Activated T-helper 1 cell treated with anti-CD3 and anti-CD28 coated beads, Interleukin-12 subunit alpha, Interleukin-12 subunit beta, Interleukin-2, Interleukin-4 antibody, amounts not matched to agents 30 ng/mL and 10 ng/mL and 1 ng/mL, durations not matched to agents 14 hours and 24 hours and 36 hours (primary cell): Measurements from ENCODE around the gene DNAAF6. TPM values are rescaled to one million over a fixed set of nuclear protein-coding genes. Genes with fewer than 3 reads are reported as not detected.
A peak's percentile ranks its signal among the peaks of the same experiment; 100 is the strongest.
"Not testable (repeated sequence)": the region's sequence is repeated elsewhere in the genome, so short reads cannot be mapped to it uniquely, and the experiment has no call there.

ENCODE experiments used
- DNase-seq: peaks from one replicate; pipeline ENCODE4 v3.0.0; 2021; ENCODE audit warnings: low spot score
- H3K27ac Mint-ChIP-seq: one replicate; pipeline ENCODE4 v1.8.0; 2021; ENCODE audit warnings: mild to moderate bottlenecking, mixed read lengths
- H3K27me3 Mint-ChIP-seq: one replicate; pipeline ENCODE4 v1.8.0; 2022; ENCODE audit warnings: mild to moderate bottlenecking, moderate library complexity, mixed read lengths; ENCODE audit not compliant: insufficient read depth
- H3K36me3 Mint-ChIP-seq: one replicate; pipeline ENCODE4 v1.8.0; 2021; ENCODE audit warnings: low read depth, mixed read lengths
- H3K4me1 Mint-ChIP-seq: one replicate; pipeline ENCODE4 v1.8.0; 2021; ENCODE audit warnings: low read depth, mixed read lengths
- H3K4me3 Mint-ChIP-seq: one replicate; pipeline ENCODE4 v1.8.0; 2021; ENCODE audit warnings: mild to moderate bottlenecking, moderate library complexity, mixed read lengths
- H3K9me3 Mint-ChIP-seq: one replicate; pipeline ENCODE4 v1.8.0; 2021; ENCODE audit warnings: mixed read lengths
- intact Hi-C: fragments of 100-400 bp; cut with micrococcal nuclease; formaldehyde crosslinking; loops from one replicate; pipeline ENCODE4 v1.15.1; 2024
- total RNA-seq: library from RNA; stranded (reverse); gene quantifications from 2 replicates; pipeline ENCODE4 v1.2.3, GENCODE V29; 2022

Gene DNAAF6
- not detected in 2 replicates for total RNA-seq

DNA sequence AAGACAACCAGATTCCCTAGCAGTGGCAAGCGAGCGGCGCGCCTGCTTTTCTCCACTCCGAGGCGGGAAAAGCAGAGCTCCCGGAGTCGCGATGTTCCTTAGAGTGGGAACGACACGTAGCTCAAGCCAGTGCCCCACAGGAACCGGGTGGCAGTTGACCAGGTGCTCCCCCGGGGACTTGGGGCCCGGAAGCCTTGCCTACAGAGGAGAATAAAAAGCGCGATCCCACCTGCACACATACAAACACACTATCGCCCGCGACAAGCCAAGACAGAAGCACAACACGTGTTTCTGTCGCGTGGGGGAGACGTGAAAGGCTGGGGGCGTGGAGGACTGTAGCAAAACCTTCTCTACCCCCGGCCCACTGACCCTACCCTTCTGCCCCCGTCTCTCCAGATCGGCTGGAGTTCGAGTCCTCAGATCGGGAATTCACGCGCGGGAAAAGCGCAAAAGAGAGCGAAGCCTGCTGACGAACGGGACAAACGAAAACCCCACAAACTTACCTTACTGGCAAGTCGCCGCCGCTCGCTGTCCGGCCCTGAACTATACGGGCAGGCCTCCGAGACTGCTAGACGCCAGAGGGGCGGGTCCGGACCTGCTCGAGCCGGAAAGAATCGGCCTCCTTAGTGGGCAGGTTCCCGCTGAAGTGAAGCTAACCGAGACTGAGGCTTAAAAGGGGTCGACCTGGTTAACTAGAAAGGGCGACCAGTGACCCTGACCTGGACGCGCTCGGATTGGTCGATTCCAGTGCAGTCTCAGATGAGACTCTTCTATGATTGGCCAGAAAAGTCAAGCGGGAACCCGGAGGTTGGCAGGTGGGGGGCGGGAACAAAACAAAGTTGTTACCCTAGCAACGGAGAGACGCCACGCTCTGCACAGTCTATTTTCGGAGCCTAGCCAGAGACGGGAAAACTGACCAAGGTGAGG lies at the start of gene DNAAF6, which contains the start of gene NUP62CL:
Gene DNAAF6, plus strand, starts transcription at position 842 of the 927 bp plus-strand sequence. CDS start 6,265 bp downstream, outside the sequence.
Gene NUP62CL, minus strand, starts transcription at position 664 of the 927 bp plus-strand sequence. CDS start 31,287 bp downstream, outside the sequence.
- peak within 1 kb of the TSS; percentile 56 for H3K27ac Mint-ChIP-seq
- no peaks in the 10 kb centered on the region for H3K9me3 Mint-ChIP-seq
- peaks cover 7% of the 10 kb centered on the region for H3K4me1 Mint-ChIP-seq
- H3K36me3 Mint-ChIP-seq = no peaks in the 10 kb centered on the region
- H3K4me3 Mint-ChIP-seq = peak within 1 kb of the TSS; percentile 87
- intact Hi-C loops = loop anchor here (1.0 kb wide), 1 partner anchor 88 kb away; the partner anchor contains the start of gene RBM41
- H3K27me3 Mint-ChIP-seq = peaks cover 2% of the 10 kb centered on the region
- DNase-seq = peak; percentile 49

DNA sequence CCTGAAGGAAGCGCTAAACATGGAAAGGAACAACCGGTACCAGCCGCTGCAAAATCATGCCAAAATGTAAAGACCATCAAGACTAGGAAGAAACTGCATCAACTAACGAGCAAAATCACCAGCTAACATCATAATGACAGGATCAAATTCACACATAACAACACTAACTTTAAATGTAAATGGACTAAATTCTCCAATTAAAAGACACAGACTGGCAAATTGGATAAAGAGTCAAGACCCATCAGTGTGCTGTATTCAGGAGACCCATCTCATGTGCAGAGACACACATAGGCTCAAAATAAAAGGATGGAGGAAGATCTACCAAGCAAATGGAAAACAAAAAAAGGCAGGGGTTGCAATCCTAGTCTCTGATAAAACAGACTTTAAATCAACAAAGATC lies 48.8 kb upstream of the DNAAF6 start:
- not testable (repeated sequence) for H3K9me3 Mint-ChIP-seq, H3K36me3 Mint-ChIP-seq, DNase-seq, H3K4me1 Mint-ChIP-seq, H3K4me3 Mint-ChIP-seq, H3K27ac Mint-ChIP-seq, H3K27me3 Mint-ChIP-seq
- intact Hi-C loops = loop anchor here (5.0 kb wide), 1 partner anchor 40 kb away; the partner anchor contains the start of gene RBM41

DNA sequence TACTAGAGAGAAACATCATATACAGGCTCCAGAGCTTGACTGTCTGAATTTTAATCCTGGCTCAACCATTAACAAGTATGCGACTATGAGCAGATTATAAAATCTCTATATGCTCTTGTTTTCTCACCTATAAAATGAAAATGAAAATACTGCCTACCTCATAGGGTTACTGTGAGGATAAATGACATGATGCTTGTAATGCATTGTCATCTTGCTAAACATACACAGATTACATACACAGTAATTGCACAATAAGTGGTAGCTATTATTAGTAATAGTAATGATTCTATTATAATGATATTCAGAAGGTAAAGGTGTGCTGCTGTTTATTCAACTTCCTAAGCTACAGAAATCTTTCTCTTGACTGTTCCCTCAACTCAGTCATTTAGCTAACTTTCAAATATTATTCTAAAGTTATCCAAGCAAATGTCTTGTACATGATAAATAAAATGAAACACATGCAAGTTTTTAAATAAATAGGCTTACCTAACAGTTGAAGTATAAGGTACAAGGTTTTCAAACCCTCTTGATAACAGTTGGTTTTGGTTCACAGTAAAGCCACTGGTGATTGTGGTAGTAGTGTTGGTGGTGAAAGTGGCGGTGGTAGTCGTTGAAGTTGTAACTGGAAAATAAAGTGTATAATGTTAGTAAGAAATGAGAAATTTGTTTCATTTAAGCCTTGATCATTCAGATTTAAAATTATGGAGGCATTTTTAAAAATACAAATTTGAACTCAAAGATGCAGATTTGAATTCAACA lies 39.1 kb upstream of the DNAAF6 start:
- no peak overlapping the region for H3K4me3 Mint-ChIP-seq
- intact Hi-C loops = no loop called here
- H3K36me3 Mint-ChIP-seq = no peaks in the 10 kb centered on the region
- no peaks in the 10 kb centered on the region for H3K4me1 Mint-ChIP-seq
- DNase-seq = no peak
- no peak overlapping the region for H3K27ac Mint-ChIP-seq
- no peaks in the 10 kb centered on the region for H3K9me3 Mint-ChIP-seq
- H3K27me3 Mint-ChIP-seq = no peaks in the 10 kb centered on the region

DNA sequence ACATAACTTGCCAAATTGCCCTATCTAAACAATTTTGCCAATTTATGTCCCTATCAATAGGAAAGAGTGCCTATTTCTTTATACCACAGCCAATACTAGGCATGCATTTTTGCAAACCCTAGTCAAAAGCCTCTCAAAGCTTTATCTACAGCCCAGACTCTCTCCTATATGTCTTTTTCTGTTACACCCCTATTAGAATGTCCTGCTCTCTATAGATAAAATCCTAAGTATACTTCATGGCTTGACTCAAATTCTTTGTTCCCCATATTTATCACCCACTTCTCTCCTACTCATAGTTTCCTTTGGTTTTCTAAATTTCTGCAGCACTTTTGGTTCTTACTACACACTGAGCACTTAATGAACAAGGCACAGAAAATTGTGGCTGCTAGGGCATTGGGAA lies 38.2 kb upstream of the DNAAF6 start:
- Mint-ChIP-seq H3K36me3 (no peaks in the 10 kb centered on the region), H3K4me1 (no peaks in the 10 kb centered on the region), H3K27me3 (no peaks in the 10 kb centered on the region), H3K27ac (no peak overlapping the region), H3K9me3 (no peaks in the 10 kb centered on the region), H3K4me3 (no peak overlapping the region)
- intact Hi-C loops = no loop called here
- no peak for DNase-seq

DNA sequence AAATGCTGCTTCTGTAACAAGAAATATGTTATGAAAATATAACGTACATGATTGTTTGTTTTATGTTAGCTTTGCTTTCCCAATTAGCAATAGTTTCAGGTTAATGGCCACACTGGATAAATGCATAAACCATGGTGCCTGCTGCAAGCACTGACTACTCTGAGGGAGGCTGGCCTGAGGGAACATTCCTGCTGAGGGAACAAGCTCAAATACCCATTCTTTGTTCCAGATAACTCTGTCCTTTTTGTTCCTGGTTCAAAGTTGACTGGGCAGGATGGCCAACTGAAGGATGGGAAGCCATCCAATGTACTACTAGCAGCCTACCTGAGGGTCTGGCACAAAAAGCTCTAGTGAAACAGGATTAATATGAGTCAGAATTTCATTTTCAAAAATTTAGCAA lies 37.7 kb upstream of the DNAAF6 start:
- Mint-ChIP-seq H3K27me3 (no peaks in the 10 kb centered on the region), H3K4me1 (no peaks in the 10 kb centered on the region), H3K27ac (no peak overlapping the region), H3K9me3 (no peaks in the 10 kb centered on the region), H3K4me3 (no peak overlapping the region), H3K36me3 (no peaks in the 10 kb centered on the region)
- intact Hi-C loops = no loop called here
- no peak for DNase-seq

DNA sequence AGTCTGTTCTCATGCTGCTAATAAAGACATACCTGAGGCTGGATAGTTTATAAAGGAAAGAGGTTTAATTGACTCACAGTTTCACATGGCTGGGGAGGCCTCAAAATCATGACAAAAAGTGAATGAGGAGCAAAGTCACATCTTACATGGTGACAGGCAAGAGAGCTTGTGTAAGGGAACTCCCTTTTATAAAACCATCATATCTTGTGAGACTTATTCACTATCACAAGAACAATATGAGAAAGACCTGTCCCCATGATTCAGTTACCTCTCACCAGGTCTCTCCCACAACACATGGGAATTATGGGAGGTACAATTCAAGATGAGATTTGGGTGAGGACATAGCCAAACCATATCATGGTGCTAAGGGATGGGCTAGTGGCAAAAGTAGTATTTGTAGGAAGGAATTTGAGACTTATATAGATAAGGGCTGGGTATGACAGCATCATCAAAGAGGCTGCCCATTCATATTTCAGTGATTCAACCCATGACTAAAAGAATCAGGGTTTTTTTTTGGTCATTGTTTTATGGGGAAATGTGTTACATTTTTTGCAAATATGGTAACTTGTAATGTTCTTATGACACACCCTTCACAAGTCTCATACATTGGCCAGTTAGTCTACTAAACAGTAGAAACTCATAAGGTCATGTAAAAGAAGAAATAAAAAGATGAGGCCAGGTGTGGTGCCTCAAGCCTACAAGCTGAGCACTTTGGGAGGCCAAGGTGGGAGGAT lies 34.9 kb upstream of the DNAAF6 start:
- intact Hi-C loops = no loop called here
- DNase-seq = no peak
- Mint-ChIP-seq H3K27me3 (no peaks in the 10 kb centered on the region), H3K9me3 (no peaks in the 10 kb centered on the region), H3K4me3 (no peak overlapping the region), H3K36me3 (no peaks in the 10 kb centered on the region), H3K27ac (no peak overlapping the region), H3K4me1 (no peaks in the 10 kb centered on the region)

DNA sequence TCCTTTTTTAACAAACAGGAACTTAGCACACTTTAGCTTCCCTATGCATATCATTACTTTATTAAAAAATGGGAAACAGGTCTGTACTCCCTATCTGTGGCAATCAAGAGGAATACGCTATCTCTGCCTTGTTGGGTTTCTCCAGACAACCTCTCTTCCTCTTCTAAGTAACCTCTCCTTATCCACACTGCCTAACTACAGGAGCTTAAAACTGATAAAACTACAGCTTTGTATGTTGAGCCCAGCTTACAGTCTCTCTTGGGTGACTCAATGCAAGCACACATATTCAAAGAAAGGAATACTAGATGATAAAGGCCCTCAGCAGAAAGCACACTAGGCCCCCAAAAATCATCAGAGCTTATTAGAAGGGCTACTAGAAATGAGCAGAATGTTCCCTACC lies 9.1 kb upstream of the DNAAF6 start:
- Mint-ChIP-seq H3K36me3 (no peaks in the 10 kb centered on the region), H3K27me3 (no peaks in the 10 kb centered on the region), H3K4me1 (no peaks in the 10 kb centered on the region), H3K4me3 (no peak overlapping the region), H3K9me3 (no peaks in the 10 kb centered on the region), H3K27ac (no peak overlapping the region)
- intact Hi-C loops = no loop called here
- DNase-seq = no peak

DNA sequence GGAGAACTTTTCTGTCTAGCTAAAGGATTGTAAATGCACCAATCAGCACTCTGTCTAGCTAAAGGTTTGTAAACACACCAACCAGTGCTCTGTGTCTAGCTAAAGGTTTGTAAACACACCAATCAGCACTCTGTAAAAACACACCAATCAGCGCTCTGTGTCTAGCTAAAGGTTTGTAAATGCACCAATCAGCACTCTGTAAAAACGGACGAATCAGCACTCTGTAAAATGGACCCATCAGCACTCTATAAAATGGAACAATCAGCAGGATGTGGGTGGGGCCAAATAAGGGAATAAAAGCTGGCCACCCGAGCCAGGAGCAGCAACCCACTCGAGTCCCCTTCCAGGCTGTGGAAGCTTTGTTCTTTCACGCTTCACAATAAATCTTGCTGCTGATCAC lies 8.3 kb upstream of the DNAAF6 start:
- DNase-seq, H3K4me3 Mint-ChIP-seq, H3K4me1 Mint-ChIP-seq, H3K27me3 Mint-ChIP-seq, H3K9me3 Mint-ChIP-seq, H3K27ac Mint-ChIP-seq, intact Hi-C loops, H3K36me3 Mint-ChIP-seq: not testable (repeated sequence)

DNA sequence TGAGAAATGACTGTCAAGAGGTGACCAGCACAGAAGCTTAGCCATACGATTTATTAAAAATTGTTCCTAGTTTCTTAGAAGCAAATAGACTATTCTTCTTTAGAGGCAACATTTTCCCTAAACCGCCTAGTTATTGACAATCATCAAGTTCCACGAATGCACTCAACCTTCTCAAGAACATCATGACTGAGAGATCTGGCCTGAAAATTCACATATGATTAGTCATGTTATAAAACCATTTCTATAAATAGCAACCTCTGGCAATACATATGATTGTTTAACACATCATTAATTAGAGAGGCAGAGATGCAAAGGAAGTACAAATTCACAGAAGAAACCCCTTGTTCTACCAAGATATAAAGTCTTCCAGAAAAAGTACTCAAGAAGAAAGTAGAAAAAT lies 6.9 kb upstream of the DNAAF6 start:
- intact Hi-C loops = no loop called here
- H3K4me1 Mint-ChIP-seq = no peaks in the 10 kb centered on the region
- no peak overlapping the region for H3K27ac Mint-ChIP-seq
- no peaks in the 10 kb centered on the region for H3K27me3 Mint-ChIP-seq
- DNase-seq = no peak
- no peaks in the 10 kb centered on the region for H3K9me3 Mint-ChIP-seq
- H3K4me3 Mint-ChIP-seq = no peak overlapping the region
- H3K36me3 Mint-ChIP-seq = no peaks in the 10 kb centered on the region

DNA sequence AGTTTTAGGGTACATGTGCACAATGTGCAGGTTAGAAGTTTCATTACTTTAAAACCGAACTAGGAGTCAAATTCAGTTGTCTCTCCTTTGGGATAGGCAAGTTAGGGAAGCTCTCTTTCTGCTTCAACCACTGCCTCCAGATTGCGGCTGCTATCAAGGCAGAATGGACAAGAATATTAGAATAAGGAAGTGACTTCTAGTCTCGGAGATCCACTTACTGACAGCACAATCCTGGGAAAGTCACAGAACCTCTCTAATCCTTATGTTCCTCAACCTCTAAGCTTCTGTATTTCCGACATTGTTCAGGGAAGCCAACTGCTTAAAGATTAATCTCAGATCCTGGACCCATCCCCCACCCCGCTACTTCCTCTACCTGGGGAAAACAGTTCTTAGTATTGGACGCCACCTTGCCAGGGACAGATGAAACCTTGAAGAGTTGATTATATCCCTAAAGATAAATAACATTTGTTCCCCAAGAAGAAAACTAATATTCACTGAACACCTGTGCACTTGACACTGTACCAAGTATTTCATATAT lies 2.3 kb upstream of the DNAAF6 start:
- Mint-ChIP-seq H3K9me3 (no peaks in the 10 kb centered on the region), H3K4me3 (no peak overlapping the region), H3K27ac (no peak overlapping the region), H3K36me3 (no peaks in the 10 kb centered on the region), H3K27me3 (peaks cover 2% of the 10 kb centered on the region), H3K4me1 (peaks cover 7% of the 10 kb centered on the region)
- intact Hi-C loops = no loop called here
- DNase-seq = no peak

DNA sequence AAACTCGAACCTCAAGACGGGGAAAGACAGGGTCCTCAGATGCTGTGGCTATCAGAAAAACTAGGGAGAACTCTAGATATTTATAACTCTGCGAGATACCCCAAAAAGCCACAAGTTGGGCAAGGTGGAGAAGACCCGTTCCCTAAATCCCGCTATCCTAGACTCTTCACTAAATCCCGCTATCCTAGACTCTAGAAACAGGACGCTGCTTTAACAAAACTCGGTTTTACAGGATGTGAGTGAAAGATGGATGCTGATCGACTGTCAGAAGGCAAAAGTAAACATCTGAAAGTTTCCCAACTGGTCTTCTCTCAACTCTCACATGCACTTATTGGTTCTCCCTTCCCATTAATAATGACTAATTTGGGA lies 270 bp downstream of the DNAAF6 start:
- peak overlapping the region; percentile 87 for H3K4me3 Mint-ChIP-seq
- no peak for DNase-seq
- no peaks in the 10 kb centered on the region for H3K36me3 Mint-ChIP-seq
- no peaks in the 10 kb centered on the region for H3K9me3 Mint-ChIP-seq
- peaks cover 2% of the 10 kb centered on the region for H3K27me3 Mint-ChIP-seq
- H3K27ac Mint-ChIP-seq = no peak overlapping the region
- intact Hi-C loops = loop anchor here (1.0 kb wide), 1 partner anchor 88 kb away; the partner anchor contains the start of gene RBM41
- H3K4me1 Mint-ChIP-seq = peaks cover 7% of the 10 kb centered on the region

DNA sequence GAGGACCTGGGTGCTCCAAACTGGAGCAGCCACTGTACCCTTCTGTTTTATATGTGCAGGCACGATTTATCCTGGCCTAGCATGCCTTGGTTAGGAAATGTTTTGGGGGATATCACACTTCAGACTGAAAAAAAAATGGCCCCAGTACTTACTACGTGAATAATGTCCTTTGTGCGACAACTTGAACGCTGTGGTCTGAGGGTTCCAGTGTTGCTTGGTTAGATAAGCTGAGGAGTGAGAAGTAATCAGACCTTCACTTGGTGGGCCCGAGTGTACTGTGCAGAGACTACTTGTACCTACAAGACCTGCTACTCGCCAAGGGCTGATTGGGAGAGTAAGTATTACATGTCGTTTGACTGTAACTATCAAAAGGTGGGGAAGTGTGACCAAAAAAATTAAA lies 678 bp downstream of the DNAAF6 start:
- intact Hi-C loops = no loop called here
- DNase-seq = no peak
- H3K27ac Mint-ChIP-seq = no peak overlapping the region

More for the DNA sequence above, 678 bp downstream of the DNAAF6 start:
- Mint-ChIP-seq H3K9me3 (no peaks in the 10 kb centered on the region), H3K4me3 (no peak overlapping the region), H3K27me3 (peaks cover 2% of the 10 kb centered on the region), H3K36me3 (no peaks in the 10 kb centered on the region), H3K4me1 (peaks cover 7% of the 10 kb centered on the region)
